ENCODE results near the gene HPCAL1.
"Not testable (repeated sequence)": the region's sequence is repeated elsewhere in the genome, so short reads cannot be mapped to it uniquely, and the experiment has no call there.

HPCAL1 gene

GRCh38 chr2:10428355-10428754 is 125.7 kb downstream of the HPCAL1 start:
- DNase-seq: no peak

- DNase-seq: no peak
Measured at GRCh38 chr2:10428924-10429323, 126.2 kb downstream of the HPCAL1 start.

GRCh38 chr2:10430886-10431622 is 128.3 kb downstream of the HPCAL1 start:
- no peak for DNase-seq

- DNase-seq: no peak
Measured at GRCh38 chr2:10431797-10432196, 129.1 kb downstream of the HPCAL1 start.

GRCh38 chr2:10432311-10433181 is 129.8 kb downstream of the HPCAL1 start:
- DNase-seq: no peak

- no peak for DNase-seq
Measured at GRCh38 chr2:10433264-10433946, 130.7 kb downstream of the HPCAL1 start.

- DNase-seq: no peak
Measured at GRCh38 chr2:10433947-10434885, 131.5 kb downstream of the HPCAL1 start.

GRCh38 chr2:10434886-10435819 is 132.4 kb downstream of the HPCAL1 start:
- peak; percentile 69 to 76 for DNase-seq

- no peak for DNase-seq
Measured at GRCh38 chr2:10435820-10436204, 133.1 kb downstream of the HPCAL1 start.

GRCh38 chr2:10436583-10437110 is 133.9 kb downstream of the HPCAL1 start:
- DNase-seq: no peak

- no peak for DNase-seq
Measured at GRCh38 chr2:10437806-10438205, 135.1 kb downstream of the HPCAL1 start.

- no peak for DNase-seq
Measured at GRCh38 chr2:10438688-10439087, 136.0 kb downstream of the HPCAL1 start.

- DNase-seq: no peak
Measured at GRCh38 chr2:10439185-10439879, 136.6 kb downstream of the HPCAL1 start.

- no peak for DNase-seq
Measured at GRCh38 chr2:10439971-10440370, 137.3 kb downstream of the HPCAL1 start.

GRCh38 chr2:10440736-10441135 is 138.0 kb downstream of the HPCAL1 start:
- DNase-seq: no peak

- no peak for DNase-seq
Measured at GRCh38 chr2:10441948-10442347, 139.2 kb downstream of the HPCAL1 start.

- DNase-seq: not testable (repeated sequence)
Measured at GRCh38 chr2:10442469-10443126, 139.9 kb downstream of the HPCAL1 start.

GRCh38 chr2:10444463-10444862 is 141.8 kb downstream of the HPCAL1 start:
- no peak for DNase-seq

GRCh38 chr2:10446631-10447030 is 143.9 kb downstream of the HPCAL1 start:
- DNase-seq: no peak
